Gastroesophageal sphincter (tissue), 4 donors: Measurements from ENCODE around the gene CRY2. TPM values are rescaled to one million over a fixed set of nuclear protein-coding genes. Genes with fewer than 3 reads are reported as not detected.
A peak's percentile ranks its signal among the peaks of the same experiment; 100 is the strongest.

Source experiments
- ATAC-seq: fragments of 150-250 bp; one replicate; pipeline ENCODE4 v1.9.1; 2016; ENCODE audit warnings: mild to moderate bottlenecking, moderate library complexity
- H3K27ac ChIP-seq, 4 donors: fragments of 200-600 bp; sonication (generic) in 3 of 4; 1 replicate in 3 of 4; 2 replicates in 1 of 4; pipeline ENCODE4 v1.5.1; 2016 to 2019
- H3K27me3 ChIP-seq: fragments of 200-600 bp; sonication (generic); one replicate; pipeline ENCODE4 v1.5.1; 2019
- H3K36me3 ChIP-seq, 2 donors: fragments of 200-600 bp; sonication (generic); one replicate each; pipeline ENCODE4 v1.5.1; 2019; ENCODE audit warnings: control low read depth in 1 of 2
- H3K4me1 ChIP-seq, 3 donors: fragments of 200-600 bp; sonication (generic); 1 replicate in 2 of 3; 2 replicates in 1 of 3; pipeline ENCODE4 v1.5.1; 2016 to 2019; ENCODE audit warnings: control low read depth in 2 of 3
- H3K4me3 ChIP-seq, 2 donors: fragments of 200-600 bp; sonication (generic); one replicate each; pipeline ENCODE4 v1.5.1; 2019; ENCODE audit warnings: mild to moderate bottlenecking in 1 of 2, moderate library complexity in 1 of 2
- H3K9me3 ChIP-seq, 3 donors: fragments of 200-600 bp; sonication (generic); one replicate each; pipeline ENCODE4 v1.5.1; 2017 to 2019; ENCODE audit warnings: control low read depth in 2 of 3
- CTCF ChIP-seq, 4 experiments: fragments of 200-600 bp in 2 of 4; fragments of 450-650 bp in 2 of 4; sonication (generic) in 1 of 4; IDR thresholded peaks; one replicate each; pipeline ENCODE4 v1.5.1; 2017 to 2019; ENCODE audit warnings: antibody characterized with exemption in 4 of 4, mild to moderate bottlenecking in 2 of 4, moderate library complexity in 2 of 4
- EP300 ChIP-seq: sonication (generic); formaldehyde crosslinking; IDR thresholded peaks from one replicate; pipeline ENCODE4 v1.6.1; 2017; ENCODE audit warnings: antibody characterized with exemption, mild to moderate bottlenecking
- POLR2A ChIP-seq, 2 donors: fragments of 450-650 bp; IDR thresholded peaks; one replicate each; pipeline ENCODE4 v1.6.1; 2017; ENCODE audit warnings: antibody characterized with exemption in 2 of 2, mild to moderate bottlenecking in 2 of 2, moderate library complexity in 1 of 2
- POLR2AphosphoS5 ChIP-seq: sonication (generic); formaldehyde crosslinking; IDR thresholded peaks from one replicate; pipeline ENCODE4 v1.6.1; 2017; ENCODE audit warnings: antibody characterized with exemption
- WGBS, 2 donors: methylation state at CpG; one replicate each; pipeline ENCODE4 v1.1.5; 2018; ENCODE audit warnings: low coverage in 1 of 2; 5-methylcytosine and 5-hydroxymethylcytosine counted together
- total RNA-seq, 4 donors: library from RNA; depleted of rRNA; stranded (reverse); fragments of >200 nt; gene quantifications; one replicate each; pipeline ENCODE4 v1.1.0, GENCODE V29; 2016

Gene CRY2
- total RNA-seq, 4 donors from 2014 or later, result 38.8 to 82.0 (median 47.7) TPM

- no peak for TF ChIP-seq POLR2A (IDR thresholded peaks at IDR 0.05)
- TF ChIP-seq EP300, result no peak
- TF ChIP-seq CTCF (IDR thresholded peaks at IDR 0.05), result peak in 1 of 4 experiments; percentile 1
- no peak for TF ChIP-seq POLR2AphosphoS5
- 72% methylated on average over 5 of the region's 43 CpGs; no CpG with 5 or more reads in 1 of the 2 donors for WGBS, 2 donors
- no peak for ATAC-seq
- Histone ChIP-seq H3K27ac (no peak overlapping the region), H3K4me1 (peaks cover 0 to 17% (median 3%) of the 10 kb centered on the region in 3 donors), H3K4me3 (peak overlapping the region; percentile 29 to 61), H3K27me3 (no peaks in the 10 kb centered on the region), H3K9me3 (no peaks in the 10 kb centered on the region), H3K36me3 (peaks cover 0 to 24% of the 10 kb centered on the region in 2 donors)
Measured at GRCh38 chr11:45885921-45886721, 38.8 kb downstream of the CRY2 start.

GRCh38 chr11:45886816-45887520 lies 39.7 kb downstream of the CRY2 start:
- no peaks in the 10 kb centered on the region for H3K9me3 ChIP-seq
- no peak overlapping the region for H3K27ac ChIP-seq
- 100% methylated on average over 4 of the region's 4 CpGs; no CpG with 5 or more reads in 1 of the 2 donors for WGBS, 2 donors
- peaks cover 0 to 16% of the 10 kb centered on the region in 2 donors for H3K36me3 ChIP-seq
- TF ChIP-seq POLR2AphosphoS5 (no peak), CTCF (IDR thresholded peaks at IDR 0.05) (no peak), EP300 (no peak), POLR2A (IDR thresholded peaks at IDR 0.05) (no peak)
- H3K4me3 ChIP-seq, result no peak overlapping the region
- peaks cover 0 to 12% (median 3%) of the 10 kb centered on the region in 3 donors for H3K4me1 ChIP-seq
- ATAC-seq, result no peak
- H3K27me3 ChIP-seq, result no peaks in the 10 kb centered on the region

- Histone ChIP-seq H3K27me3 (no peaks in the 10 kb centered on the region), H3K27ac (no peak overlapping the region), H3K9me3 (no peaks in the 10 kb centered on the region), H3K4me1 (peaks cover 0 to 12% (median 3%) of the 10 kb centered on the region in 3 donors), H3K4me3 (no peak overlapping the region), H3K36me3 (peaks cover 0 to 10% of the 10 kb centered on the region in 2 donors)
- WGBS, 2 donors, result 91% methylated on average over 6 of the region's 10 CpGs; no CpG with 5 or more reads in 1 of the 2 donors
- TF ChIP-seq POLR2AphosphoS5 (no peak), EP300 (no peak), POLR2A (IDR thresholded peaks at IDR 0.05) (no peak), CTCF (IDR thresholded peaks at IDR 0.05) (no peak)
- no peak for ATAC-seq
Measured at GRCh38 chr11:45887587-45887986, 40.3 kb downstream of the CRY2 start.

GRCh38 chr11:45889555-45889954 lies 42.3 kb downstream of the CRY2 start:
- no peak for ATAC-seq
- H3K4me1 ChIP-seq, result peaks cover 0 to 12% (median 3%) of the 10 kb centered on the region in 3 donors
- H3K27ac ChIP-seq, result no peak overlapping the region
- no peak overlapping the region for H3K4me3 ChIP-seq
- H3K36me3 ChIP-seq, result no peaks in the 10 kb centered on the region
- peaks cover 9% of the 10 kb centered on the region for H3K27me3 ChIP-seq
- TF ChIP-seq CTCF (IDR thresholded peaks at IDR 0.05) (no peak), POLR2AphosphoS5 (no peak), POLR2A (IDR thresholded peaks at IDR 0.05) (no peak), EP300 (no peak)
- WGBS, 2 donors, result 82% methylated on average over 7 of the region's 8 CpGs; no CpG with 5 or more reads in 1 of the 2 donors
- no peaks in the 10 kb centered on the region for H3K9me3 ChIP-seq
